Left forelimb (tissue), 1 donor: Measurements from ENCODE around the gene RLF.

ENCODE experiments used
- DNase-seq: peaks from one replicate; pipeline ENCODE4 v3.0.0-alpha.2; 2018; ENCODE audit warnings: low spot score

Gene RLF

DNA sequence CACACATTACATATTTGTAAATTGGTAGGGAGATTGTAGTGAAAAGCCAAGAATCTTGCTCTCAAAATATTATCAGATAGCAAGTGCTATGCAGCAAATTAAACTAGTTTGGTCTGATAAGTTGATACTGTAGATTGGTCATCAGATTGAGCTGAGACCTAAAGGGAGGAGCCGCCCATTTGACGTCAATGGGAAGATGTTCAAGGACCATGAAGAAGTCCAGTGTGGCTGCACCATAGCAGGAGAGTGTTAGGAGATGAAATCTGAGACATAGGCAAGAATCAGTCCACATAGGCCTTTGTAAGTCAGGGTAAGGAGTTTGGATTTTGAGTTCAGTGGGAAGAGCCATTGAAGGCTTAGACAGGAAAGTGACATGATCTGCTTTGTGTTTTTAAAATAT, 113.1 kb downstream of the RLF start:
- DNase-seq, result no peak

DNA sequence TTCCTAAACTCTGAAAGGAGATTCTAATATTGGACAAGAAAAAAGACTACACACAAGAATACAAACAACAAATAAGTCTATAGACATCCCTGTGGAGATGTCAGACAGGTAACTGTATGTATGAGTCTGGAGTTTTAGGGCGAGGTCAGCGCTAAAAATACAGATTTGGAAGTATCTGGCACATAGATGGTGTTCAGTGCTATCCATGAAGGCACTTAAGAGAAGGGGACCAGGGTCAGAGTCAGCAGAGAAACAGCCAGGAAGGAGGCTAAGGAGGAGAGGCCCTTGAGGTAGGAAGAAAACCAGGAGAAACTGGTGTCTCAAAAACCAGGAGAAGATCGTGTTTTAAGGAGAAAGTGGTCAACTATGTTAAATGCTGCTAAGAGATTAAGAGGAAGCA, 114.9 kb downstream of the RLF start:
- DNase-seq, result no peak

DNA sequence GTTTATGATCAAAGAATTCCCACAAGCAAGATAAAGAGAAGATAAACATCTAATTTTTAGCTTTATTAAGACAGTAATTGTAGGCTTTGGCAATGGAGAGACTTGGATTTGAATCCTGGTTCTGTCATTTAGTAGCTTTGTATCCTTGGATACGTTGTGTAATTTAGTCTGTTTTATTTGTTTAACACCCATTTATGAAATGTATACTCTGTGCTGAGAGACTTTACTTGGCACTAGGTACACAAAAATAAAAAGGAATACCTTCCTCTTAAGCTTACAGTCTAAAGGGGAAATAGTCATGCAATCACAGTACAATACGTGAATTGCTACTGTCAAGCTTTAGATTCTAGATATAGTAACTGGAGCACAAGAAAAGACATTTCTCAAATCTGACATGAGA, 120.7 kb downstream of the RLF start:
- no peak for DNase-seq
